HCT116 (cell line): ENCODE results near the gene LDHD. TPM values are rescaled to one million over a fixed set of nuclear protein-coding genes. Genes with fewer than 3 reads are reported as not detected.

Experiments used
- ATAC-seq: fragments of 200-7000 bp; cut with Tn5 transposase; 2 replicates; pipeline ENCODE4 v1.9.1; 2020; ENCODE audit warnings: mild to moderate bottlenecking, moderate library complexity
- BruUV-seq: library from RNA; stranded (reverse); fragments of 400-500 nt; replicated peaks from 2 replicates; lab custom pipeline; 2021; lab: Mats Ljungman, UMichigan
- CTCF ChIA-PET: fragments of 300-600 bp; sonication (Branson Sonifier 250); formaldehyde crosslinking; loops from one replicate; lab custom pipeline; 2021; ENCODE audit warnings: antibody characterized with exemption; lab: Charles Lee
- POLR2A ChIA-PET: fragments of 300-600, 350-600 bp; sonication (Branson Sonifier 250); formaldehyde crosslinking; loops from one replicate; lab custom pipeline; 2021; ENCODE audit warnings: antibody characterized with exemption; lab: Charles Lee
- RAD21 ChIA-PET, 2 experiments: fragments of 300-600 bp; sonication (Branson Sonifier 250); formaldehyde crosslinking; loops; one replicate each; lab custom pipeline; 2023; ENCODE audit warnings: low total read pairs in 2 of 2; ENCODE audit not compliant: uncharacterized antibody in 2 of 2, unreplicated experiment in 2 of 2, low non-redundant PET in 1 of 2; lab: Charles Lee
- DNase-seq: peaks from one replicate; pipeline ENCODE4 v3.0.0-alpha.2; 2010; ENCODE audit warnings: low read depth, low spot score
- H2AFZ ChIP-seq: fragments of 200-600 bp; shearing (Covaris generic), sonication (generic); 2 replicates; pipeline ENCODE4 v1.6.1; 2017; ENCODE audit warnings: low read depth, mixed run types, mixed read lengths, antibody characterized with exemption, low read length; ENCODE audit not compliant: poor library complexity, severe bottlenecking
- H3K27ac ChIP-seq: 2 replicates; pipeline ENCODE4 v1.5.1; 2012; ENCODE audit warnings: low read depth, low read length
- H3K27me3 ChIP-seq: fragments of 200-600 bp; sonication (generic); 2 replicates; pipeline ENCODE4 v1.6.1; 2016; ENCODE audit warnings: mixed run types, low read length, mixed read lengths; ENCODE audit not compliant: insufficient read depth
- H3K36me3 ChIP-seq, 2 experiments: fragments of 200-500 bp in 1 of 2; fragments of 200-600 bp in 1 of 2; sonication (Bioruptor generic) in 1 of 2; sonication (generic) in 1 of 2; 2 replicates each; pipeline versions ENCODE4 v1.5.1 to v1.6.1; 2014 to 2016; ENCODE audit warnings: low read length in 2 of 2, inconsistent platforms in 1 of 2, mixed read lengths in 1 of 2, mixed run types in 1 of 2; ENCODE audit not compliant: insufficient read depth in 2 of 2, control insufficient read depth in 1 of 2
- H3K4me1 ChIP-seq, 2 experiments: fragments of 200-600 bp in 1 of 2; sonication (generic) in 1 of 2; 2 replicates each; pipeline versions ENCODE4 v1.5.1 to v1.6.1; 2012 to 2017; ENCODE audit warnings: low read length in 2 of 2, inconsistent platforms in 1 of 2, mild to moderate bottlenecking in 1 of 2, mixed read lengths in 1 of 2, mixed run types in 1 of 2, moderate library complexity in 1 of 2; ENCODE audit not compliant: insufficient read depth in 2 of 2, control insufficient read depth in 1 of 2
- H3K4me2 ChIP-seq: fragments of 200-600 bp; sonication (generic); 2 replicates; pipeline ENCODE4 v1.6.1; 2017; ENCODE audit warnings: mixed run types, low read length, mixed read lengths
- H3K4me3 ChIP-seq, 2 experiments: fragments of 200-600 bp in 1 of 2; sonication (generic) in 1 of 2; replicated peaks in 1 of 2; 2 replicates each; pipeline ENCODE4 v1.5.1; 2011 to 2016; ENCODE audit warnings: low read length in 2 of 2, control low read depth in 1 of 2, low read depth in 1 of 2, mild to moderate bottlenecking in 1 of 2, mixed read lengths in 1 of 2, mixed run types in 1 of 2
- H3K79me2 ChIP-seq: fragments of 200-600 bp; sonication (generic); 2 replicates; pipeline ENCODE4 v1.6.1; 2017; ENCODE audit warnings: mild to moderate bottlenecking, mixed run types, low read length, moderate library complexity, mixed read lengths; ENCODE audit not compliant: insufficient read depth
- H3K9ac ChIP-seq: fragments of 200-600 bp; sonication (generic); 2 replicates; pipeline ENCODE4 v1.6.1; 2016; ENCODE audit warnings: low read length, mixed read lengths
- H3K9me2 ChIP-seq: fragments of 200-600 bp; sonication (generic), shearing (Covaris generic); 2 replicates; pipeline ENCODE4 v1.6.1; 2017; ENCODE audit warnings: mixed run types, mild to moderate bottlenecking, moderate library complexity; ENCODE audit not compliant: insufficient read depth
- H3K9me3 ChIP-seq, 2 experiments: fragments of 200-500 bp in 1 of 2; fragments of 200-600 bp in 1 of 2; sonication (Bioruptor generic) in 1 of 2; sonication (generic) in 1 of 2; 2 replicates each; pipeline ENCODE4 v1.6.1; 2014 to 2017; ENCODE audit warnings: low read length in 2 of 2, mixed read lengths in 2 of 2, inconsistent platforms in 1 of 2, low read depth in 1 of 2, mild to moderate bottlenecking in 1 of 2, mixed run types in 1 of 2, moderate library complexity in 1 of 2; ENCODE audit not compliant: control insufficient read depth in 1 of 2, insufficient read depth in 1 of 2
- H4K20me1 ChIP-seq: fragments of 200-600 bp; sonication (generic), shearing (Covaris generic); 2 replicates; pipeline ENCODE4 v1.6.1; 2017; ENCODE audit warnings: mixed run types, mild to moderate bottlenecking, moderate library complexity; ENCODE audit not compliant: insufficient read depth
- CEBPB ChIP-seq: IDR thresholded peaks from 2 replicates; pipeline ENCODE4 v1.6.1; 2012; ENCODE audit warnings: low read depth
- ELF1 ChIP-seq: IDR thresholded peaks from 2 replicates; pipeline ENCODE4 v1.6.1; 2012; ENCODE audit warnings: low read depth, borderline replicate concordance
- EZH2phosphoT487 ChIP-seq: fragments of 200-600 bp; IDR thresholded peaks from 2 replicates; pipeline ENCODE4 v1.6.1; 2018; ENCODE audit warnings: antibody characterized with exemption, borderline replicate concordance
- FOSL1 ChIP-seq: IDR thresholded peaks from 2 replicates; pipeline ENCODE4 v1.6.1; 2012; ENCODE audit warnings: low read depth
- JUND ChIP-seq: IDR thresholded peaks from 2 replicates; pipeline ENCODE4 v1.6.1; 2012
- REST ChIP-seq: IDR thresholded peaks from 2 replicates; pipeline ENCODE4 v1.6.1; 2012; ENCODE audit warnings: low read depth
- SP1 ChIP-seq: IDR thresholded peaks from 2 replicates; pipeline ENCODE4 v1.6.1; 2012; ENCODE audit warnings: low read depth
- SRF ChIP-seq: IDR thresholded peaks from 2 replicates; pipeline ENCODE4 v1.6.1; 2012; ENCODE audit warnings: low read depth
- ZBTB33 ChIP-seq: IDR thresholded peaks from 2 replicates; pipeline ENCODE4 v1.6.1; 2011; ENCODE audit warnings: mild to moderate bottlenecking, low read length, moderate library complexity; ENCODE audit not compliant: insufficient replicate concordance; ENCODE audit errors: extremely low read depth
- intact Hi-C: fragments of 100-400 bp; cut with micrococcal nuclease; formaldehyde crosslinking; loops from 2 replicates; pipeline ENCODE4 v1.10.0; 2022
- total RNA-seq: library from RNA; stranded (reverse); gene quantifications from one replicate; pipeline ENCODE4 v1.2.1, GENCODE V29; 2021; ENCODE audit not compliant: unreplicated experiment
- TF ChIP-seq, protein P1 (sequence below): IDR thresholded peaks from 2 replicates; pipeline ENCODE4 v1.6.1; 2012
- TF ChIP-seq, protein P2 (sequence below), 3 experiments: fragments of 200-600 bp in 1 of 3; sonication (generic) in 1 of 3; IDR thresholded peaks in 2 of 3; conservative IDR thresholded peaks in 1 of 3; 2 replicates each; pipeline ENCODE4 v1.5.1; 2012 to 2017; ENCODE audit warnings: low read depth in 2 of 3, low read length in 2 of 3, antibody characterized with exemption in 1 of 3, borderline replicate concordance in 1 of 3, control low read depth in 1 of 3, mild to moderate bottlenecking in 1 of 3, mixed read lengths in 1 of 3, mixed run types in 1 of 3, moderate library complexity in 1 of 3; ENCODE audit not compliant: insufficient read depth in 1 of 3

LDHD gene
- total RNA-seq, 1 experiment from 2014 or later: 3.4 TPM

DNA sequence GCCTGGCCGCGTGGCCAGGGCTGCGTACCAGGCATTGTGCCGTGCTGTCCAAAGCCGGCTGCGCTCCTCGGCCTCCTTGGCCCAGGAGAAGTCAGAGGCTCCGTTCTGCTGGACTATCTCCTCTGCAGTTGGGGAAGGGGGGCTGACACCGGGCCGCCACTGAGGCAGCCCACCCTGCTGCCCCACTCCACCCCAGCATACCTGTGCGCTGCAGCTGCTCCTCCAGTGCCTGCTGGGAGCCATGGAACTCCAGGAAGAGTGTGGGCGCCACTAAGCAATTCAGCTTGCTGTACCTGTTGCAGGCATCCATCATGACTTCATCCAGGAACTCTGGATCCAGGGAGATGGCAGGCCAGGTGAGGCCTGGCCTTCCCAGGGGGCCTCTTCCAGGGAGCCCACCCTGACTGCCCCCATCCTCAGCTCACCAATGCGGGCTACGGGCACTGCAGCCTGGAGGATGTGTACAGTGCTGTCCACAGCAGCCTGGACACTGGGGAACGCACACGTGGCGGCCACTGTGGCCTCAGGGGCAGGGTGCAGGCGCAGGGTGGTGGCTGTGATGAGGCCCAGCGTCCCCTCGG, 2.9 kb downstream of the LDHD start (continued):
- TF ChIP-seq REST: no peak

DNA sequence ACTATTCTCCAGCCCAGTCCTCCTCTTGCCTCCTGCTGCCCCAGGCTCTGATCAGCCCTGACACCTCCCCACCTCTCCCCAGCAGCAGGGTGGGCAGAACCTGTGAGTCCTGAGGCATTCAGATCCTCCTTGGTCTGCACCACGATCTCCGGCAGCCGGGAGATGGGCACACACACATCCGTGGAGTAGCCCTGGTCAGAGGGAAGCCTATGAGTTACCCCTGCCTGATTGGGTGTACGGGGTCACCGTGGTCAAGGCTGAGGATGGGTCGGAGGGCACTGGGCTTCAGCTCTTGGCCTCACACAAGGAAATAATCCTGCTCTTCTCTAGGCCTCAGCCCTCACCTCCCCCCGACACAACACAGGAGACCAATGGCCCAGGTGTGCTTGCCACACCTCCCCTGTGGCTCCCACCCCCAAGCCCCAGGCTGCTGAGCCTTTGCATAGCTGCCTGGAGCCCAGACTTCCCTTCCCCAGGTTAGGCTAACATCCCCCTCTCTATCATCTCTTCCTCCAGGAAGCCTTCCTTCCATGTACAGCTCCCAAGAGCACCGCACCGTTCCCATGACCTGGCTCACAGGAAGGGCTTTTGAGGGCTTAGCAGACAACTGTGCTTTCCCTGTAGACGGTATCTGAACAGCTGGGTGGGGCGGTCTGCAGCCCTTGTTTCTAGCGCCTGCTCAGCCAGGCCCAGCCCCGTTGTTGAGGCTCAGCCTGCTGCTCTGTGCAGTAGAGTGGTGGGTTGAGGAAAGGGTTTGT, 3.7 kb downstream of the LDHD start:
- Histone ChIP-seq H3K9me2 (no peaks in the 10 kb centered on the region), H3K4me1 (peaks cover 40 to 53% of the 10 kb centered on the region in 2 experiments), H3K4me2 (no peak overlapping the region), H3K4me3 (no peak overlapping the region), H3K79me2 (no peaks in the 10 kb centered on the region), H3K27ac (no peak overlapping the region), H3K9ac (no peak overlapping the region), H3K36me3 (no peaks in the 10 kb centered on the region), H3K27me3 (no peaks in the 10 kb centered on the region), H3K9me3 (no peaks in the 10 kb centered on the region), H2AFZ (no peak overlapping the region), H4K20me1 (no peaks in the 10 kb centered on the region)
- ATAC-seq (no peak), DNase-seq (no peak)
- no TSS peak for BruUV-seq
- TF ChIP-seq SP1: no peak
- no peak for TF ChIP-seq JUND
- TF ChIP-seq CEBPB: no peak
- TF ChIP-seq ZBTB33: no peak
- no peak for TF ChIP-seq FOSL1
- TF ChIP-seq, protein P1, sequence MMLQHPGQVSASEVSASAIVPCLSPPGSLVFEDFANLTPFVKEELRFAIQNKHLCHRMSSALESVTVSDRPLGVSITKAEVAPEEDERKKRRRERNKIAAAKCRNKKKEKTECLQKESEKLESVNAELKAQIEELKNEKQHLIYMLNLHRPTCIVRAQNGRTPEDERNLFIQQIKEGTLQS: no peak
- TF ChIP-seq EZH2phosphoT487: no peak
- TF ChIP-seq, protein P2, sequence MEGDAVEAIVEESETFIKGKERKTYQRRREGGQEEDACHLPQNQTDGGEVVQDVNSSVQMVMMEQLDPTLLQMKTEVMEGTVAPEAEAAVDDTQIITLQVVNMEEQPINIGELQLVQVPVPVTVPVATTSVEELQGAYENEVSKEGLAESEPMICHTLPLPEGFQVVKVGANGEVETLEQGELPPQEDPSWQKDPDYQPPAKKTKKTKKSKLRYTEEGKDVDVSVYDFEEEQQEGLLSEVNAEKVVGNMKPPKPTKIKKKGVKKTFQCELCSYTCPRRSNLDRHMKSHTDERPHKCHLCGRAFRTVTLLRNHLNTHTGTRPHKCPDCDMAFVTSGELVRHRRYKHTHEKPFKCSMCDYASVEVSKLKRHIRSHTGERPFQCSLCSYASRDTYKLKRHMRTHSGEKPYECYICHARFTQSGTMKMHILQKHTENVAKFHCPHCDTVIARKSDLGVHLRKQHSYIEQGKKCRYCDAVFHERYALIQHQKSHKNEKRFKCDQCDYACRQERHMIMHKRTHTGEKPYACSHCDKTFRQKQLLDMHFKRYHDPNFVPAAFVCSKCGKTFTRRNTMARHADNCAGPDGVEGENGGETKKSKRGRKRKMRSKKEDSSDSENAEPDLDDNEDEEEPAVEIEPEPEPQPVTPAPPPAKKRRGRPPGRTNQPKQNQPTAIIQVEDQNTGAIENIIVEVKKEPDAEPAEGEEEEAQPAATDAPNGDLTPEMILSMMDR (IDR thresholded peaks at IDR 0.05 in 2 of 3, conservative IDR thresholded peaks at IDR 0.05 in 1 of 3; ENCODE audit: borderline replicate concordance in 1 of 3, insufficient read depth in 1 of 3, low read depth in 2 of 3, low read length in 2 of 3): no peak
- TF ChIP-seq SRF: no peak
- TF ChIP-seq ELF1: no peak
- intact Hi-C loops: loop anchor here (10.0 kb wide), 1 partner anchor 298 kb away; no protein-coding TSS in a partner anchor
- ChIA-PET POLR2A (interaction anchor here (0.6 to 3.1 kb wide), 2 partner anchors 114 to 337 kb away, joined by 3 to 19 read pairs; partner anchors contain the start of gene ZNRF1), RAD21 (no interaction called here), CTCF (interaction anchor here (1.5 kb wide), 1 partner anchor 114 kb away, joined by 3 read pairs; the partner anchor contains the start of gene ZNRF1)
